GM18951 (cell line): ENCODE data around the gene GBP3.
"Not testable (repeated sequence)": the region's sequence is repeated elsewhere in the genome, so short reads cannot be mapped to it uniquely, and the experiment has no call there.

ENCODE experiments used
- POLR2A ChIP-seq: IDR thresholded peaks from 4 replicates; pipeline ENCODE4 v1.6.1; 2011; ENCODE audit warnings: mild to moderate bottlenecking; ENCODE audit not compliant: insufficient read length, insufficient read depth; ENCODE audit errors: extremely low read depth
- in situ Hi-C: fragments of 300-500 bp; cut with MboI; formaldehyde crosslinking; loops from one replicate; pipeline ENCODE4 v1.12.0; 2022; ENCODE audit warnings: low sequenced_read_pairs, mixed read lengths, inconsistent platforms; ENCODE audit not compliant: unreplicated experiment

Gene GBP3

DNA sequence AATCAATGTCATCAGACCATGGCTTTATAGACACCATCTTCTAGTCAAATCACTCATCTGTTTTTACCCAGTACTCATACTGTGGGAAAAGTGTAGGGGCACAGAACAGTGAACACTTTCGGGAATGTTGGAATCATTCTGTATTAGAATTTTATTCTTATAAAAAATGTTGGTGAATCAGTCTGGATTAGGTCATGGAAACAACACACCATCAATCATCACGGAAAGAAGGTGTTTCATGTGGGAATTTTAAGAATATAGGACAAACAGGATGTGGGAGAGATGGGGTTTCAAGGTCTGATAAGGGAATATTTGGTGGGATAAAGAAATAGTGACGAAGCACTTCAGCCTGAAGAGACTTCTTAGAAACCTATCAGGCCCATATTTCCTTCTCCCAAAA is 25.1 kb upstream of the GBP3 start:
- TF ChIP-seq POLR2A, result no peak
- in situ Hi-C loops, result no loop called here

DNA sequence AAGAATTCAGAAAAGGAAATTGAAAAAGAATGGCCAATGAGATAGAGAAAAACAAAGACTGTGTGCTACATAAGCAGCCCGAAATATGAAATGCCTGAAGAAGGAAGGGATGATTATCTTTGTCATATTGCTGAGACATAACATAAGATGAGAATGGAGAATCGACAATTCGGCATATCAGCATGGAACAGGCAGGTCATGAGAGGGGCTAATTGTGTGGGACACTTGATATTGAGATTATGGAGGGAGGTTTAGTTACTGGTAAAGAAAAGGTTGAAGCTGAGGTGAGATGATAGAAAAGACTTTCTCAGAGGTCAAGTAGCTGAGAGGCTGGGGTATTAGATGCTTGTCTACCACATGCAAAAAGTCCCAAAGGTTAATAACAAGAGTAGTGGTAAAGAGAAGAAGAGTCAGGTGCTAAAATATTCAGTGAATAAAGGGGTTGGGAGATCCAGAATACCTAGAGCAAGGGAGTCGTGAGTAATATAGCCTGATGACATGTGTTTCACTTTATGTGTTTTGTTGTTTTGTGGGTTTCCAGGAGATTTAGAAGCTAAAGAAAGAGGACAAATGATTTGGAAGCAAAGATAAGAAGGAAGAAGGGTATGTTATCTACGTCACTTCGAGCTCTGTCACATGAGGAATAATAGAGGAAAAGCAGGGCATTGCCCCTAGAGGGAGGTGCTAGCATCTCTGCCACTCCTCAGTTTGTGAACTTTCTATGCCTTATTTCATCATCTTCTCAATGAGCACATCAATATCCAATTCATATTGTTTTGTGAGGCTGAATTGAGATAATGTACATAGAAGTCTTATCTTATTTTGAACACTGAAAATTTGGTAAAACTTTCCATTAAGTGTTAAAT is 23.9 kb upstream of the GBP3 start:
- in situ Hi-C loops, result not testable (repeated sequence)

DNA sequence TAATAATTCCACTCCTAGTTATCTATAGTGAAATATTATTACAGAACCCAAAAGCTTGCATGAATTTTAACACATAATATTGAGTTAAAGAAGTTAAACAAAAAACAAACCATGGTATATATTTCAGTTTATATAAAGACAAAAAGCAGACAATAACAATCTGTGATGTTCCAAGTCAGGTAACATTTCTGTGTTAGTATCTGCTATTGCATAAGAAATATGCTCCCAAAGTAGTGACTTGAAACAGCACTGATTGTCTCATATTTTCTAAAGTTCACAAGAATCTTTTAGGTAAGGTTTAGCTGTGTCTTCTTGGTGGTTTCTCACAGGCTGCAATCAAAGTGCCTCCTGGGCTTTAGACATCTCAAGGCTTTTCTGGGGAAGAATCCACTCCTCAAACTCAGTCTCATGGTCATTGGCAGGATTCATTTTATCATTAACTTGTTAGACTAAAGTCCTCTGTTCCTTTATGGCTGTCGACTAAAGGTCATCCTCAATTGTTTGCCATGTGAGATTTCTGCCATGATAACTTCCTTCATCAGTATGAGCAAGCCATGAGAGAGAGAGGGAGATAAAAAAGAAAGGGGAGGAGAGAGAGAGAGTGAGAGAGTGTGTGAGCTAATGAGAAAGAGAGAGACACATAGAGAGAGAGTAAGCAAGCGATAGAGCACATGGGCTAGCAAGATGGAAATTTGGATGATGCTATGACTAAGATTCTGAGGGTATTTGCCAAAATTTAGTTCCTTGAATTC is 22.5 kb upstream of the GBP3 start:
- no peak for TF ChIP-seq POLR2A
- in situ Hi-C loops, result no loop called here

DNA sequence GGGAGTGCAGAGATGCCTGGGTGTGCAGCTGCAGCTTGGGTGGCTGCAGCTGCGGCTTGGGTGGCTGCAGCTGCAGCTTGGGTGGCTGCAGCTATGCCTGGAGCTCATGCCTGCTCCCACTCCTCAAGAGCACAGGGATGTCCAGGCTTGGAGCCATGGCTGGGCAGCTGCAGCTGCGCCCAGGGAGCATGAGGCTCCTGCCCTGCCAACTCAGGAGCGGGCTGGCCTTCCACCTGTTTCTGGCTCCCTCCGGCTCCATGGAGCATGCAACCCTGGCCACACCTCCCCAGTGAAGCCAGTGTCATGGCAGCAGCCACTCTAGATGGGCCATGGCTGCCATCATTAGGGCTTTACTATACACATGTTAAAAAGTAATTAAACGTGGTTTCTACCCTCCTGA is 21.3 kb upstream of the GBP3 start:
- no peak for TF ChIP-seq POLR2A
- in situ Hi-C loops, result no loop called here

DNA sequence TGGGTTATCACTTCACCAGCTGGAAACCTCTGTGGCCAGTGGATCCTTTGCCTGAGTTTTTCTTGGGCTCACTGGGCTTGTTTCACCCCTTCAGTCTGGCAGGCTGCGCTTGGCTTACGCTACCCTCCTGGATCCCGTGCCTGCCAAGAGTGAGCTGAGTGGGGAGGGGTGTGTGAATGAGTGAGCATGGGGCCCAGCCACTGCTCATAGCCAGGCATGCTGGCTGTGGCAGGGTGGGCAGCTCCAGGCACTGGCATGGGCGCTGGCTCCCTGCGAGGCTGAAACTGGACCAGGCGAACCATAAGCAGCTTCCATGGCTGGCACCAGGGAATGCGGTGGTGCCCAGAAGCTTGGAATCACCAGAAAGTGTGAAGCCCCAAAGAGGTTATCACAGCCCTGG is 19.8 kb upstream of the GBP3 start:
- in situ Hi-C loops, result no loop called here
- TF ChIP-seq POLR2A, result no peak

DNA sequence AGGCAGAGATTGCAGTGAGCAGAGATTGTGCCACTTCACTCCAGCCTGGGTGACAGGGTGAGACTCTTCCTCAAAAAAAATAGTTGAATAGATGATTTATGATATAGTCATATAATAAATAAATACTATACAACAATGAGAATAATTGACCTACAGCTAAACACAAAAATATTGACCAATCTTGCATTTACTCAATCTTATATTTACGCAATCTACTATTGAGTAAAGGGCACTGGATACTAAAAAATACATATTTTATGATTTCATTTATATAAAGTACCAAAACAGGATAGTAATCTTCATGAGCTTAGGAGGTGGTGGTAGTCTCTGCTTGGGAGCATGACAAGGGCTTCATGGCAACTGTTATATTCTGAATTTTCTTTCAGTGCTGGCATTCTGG is 19.1 kb upstream of the GBP3 start:
- TF ChIP-seq POLR2A, result no peak
- in situ Hi-C loops, result no loop called here

DNA sequence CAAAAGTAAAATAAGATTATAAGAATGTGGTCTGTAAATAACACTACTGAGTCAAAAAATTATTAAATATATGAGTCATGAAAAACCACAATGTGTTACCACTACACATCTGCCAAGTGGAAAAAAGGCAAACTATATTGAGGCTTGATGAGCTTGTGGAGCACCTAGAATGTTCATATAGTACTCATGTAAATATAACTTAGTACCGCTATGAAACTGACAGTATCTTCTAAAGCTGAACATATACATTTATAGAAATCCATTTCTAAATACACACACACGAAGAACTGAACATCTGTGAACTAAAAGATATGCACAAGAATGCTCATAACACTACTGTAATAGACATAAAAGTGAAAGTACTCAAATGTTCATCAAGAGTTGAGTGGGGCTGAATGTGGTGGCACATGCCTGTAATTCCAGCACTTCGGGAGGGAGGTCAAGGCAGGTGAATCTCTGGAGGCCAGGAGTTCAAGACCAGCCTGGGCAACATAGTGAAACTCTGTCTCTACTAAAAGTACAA is 18.5 kb upstream of the GBP3 start:
- in situ Hi-C loops, result no loop called here
- no peak for TF ChIP-seq POLR2A

DNA sequence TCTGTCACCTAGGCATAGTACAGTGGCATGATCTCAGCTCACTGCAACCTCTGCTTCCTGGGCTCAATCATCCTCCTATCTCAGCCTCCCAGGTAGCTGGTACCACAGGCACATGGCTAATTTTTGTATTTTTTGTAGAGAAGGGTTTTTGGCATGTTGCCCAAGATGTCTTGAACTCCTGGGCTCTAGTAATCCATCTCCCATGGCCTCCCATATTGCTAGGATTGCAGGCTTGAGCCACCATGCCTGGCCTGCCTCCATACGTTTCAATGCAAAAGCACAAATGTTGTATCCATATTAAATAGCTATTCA is 17.6 kb upstream of the GBP3 start:
- TF ChIP-seq POLR2A, result no peak
- in situ Hi-C loops, result no loop called here

DNA sequence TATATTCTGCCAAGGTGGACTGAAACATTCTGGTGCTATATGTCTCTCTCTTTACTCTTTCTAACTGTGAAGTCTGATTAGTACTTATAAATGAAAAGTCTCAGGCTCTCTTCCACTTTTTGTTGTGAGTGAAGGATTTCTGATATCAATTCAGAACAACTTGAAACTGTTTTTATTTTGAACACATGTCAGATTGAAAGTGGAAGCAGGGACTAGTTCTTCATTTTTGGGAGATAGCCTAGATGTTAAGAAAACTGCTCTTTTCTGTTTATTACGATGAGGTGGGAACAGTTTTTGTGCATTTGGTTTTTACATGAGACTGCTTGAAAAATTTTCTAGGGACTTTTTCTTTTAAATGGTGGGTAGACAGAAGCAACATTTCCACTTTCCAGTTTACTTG is 14.5 kb upstream of the GBP3 start:
- in situ Hi-C loops, result no loop called here
- no peak for TF ChIP-seq POLR2A

DNA sequence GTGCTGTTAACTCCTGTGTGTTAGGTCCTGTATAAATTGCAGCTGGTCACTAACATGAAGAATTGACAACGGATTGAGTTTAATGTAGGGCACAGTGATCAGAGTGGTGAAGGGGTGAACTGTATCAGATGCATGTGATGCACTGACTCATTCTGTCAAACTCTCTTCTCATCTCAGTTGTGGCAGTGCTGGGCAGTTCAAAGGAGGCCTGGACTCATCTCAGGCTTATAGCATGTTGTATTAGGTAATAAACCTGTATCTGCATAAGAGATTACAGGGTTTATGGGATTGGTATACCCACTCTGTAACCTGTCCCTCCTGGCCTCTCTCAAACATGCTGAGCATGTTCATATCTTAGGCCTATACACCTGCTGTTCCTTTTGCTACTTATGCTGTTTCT is 12.4 kb upstream of the GBP3 start:
- TF ChIP-seq POLR2A, result no peak
- in situ Hi-C loops, result no loop called here

DNA sequence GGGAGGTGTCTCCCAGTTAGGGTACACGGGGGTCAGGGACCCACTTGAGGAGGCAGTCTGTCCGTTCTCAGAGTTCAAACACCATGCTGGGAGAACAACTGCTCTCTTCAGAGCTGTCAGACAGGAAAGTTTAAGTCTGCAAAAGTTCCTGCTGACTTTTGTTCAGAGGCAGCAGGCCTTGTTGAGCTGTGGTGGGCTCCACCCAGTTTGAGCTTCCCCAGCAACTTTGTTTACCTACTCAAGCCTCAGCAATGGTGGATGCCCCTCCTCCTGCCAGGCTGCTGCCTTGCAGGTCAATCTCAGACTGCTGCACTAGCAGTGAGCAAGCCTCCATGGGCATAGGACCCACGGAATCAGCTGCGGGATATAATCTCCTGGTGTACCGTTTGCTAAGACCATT is 11.3 kb upstream of the GBP3 start:
- in situ Hi-C loops, result not testable (repeated sequence)

DNA sequence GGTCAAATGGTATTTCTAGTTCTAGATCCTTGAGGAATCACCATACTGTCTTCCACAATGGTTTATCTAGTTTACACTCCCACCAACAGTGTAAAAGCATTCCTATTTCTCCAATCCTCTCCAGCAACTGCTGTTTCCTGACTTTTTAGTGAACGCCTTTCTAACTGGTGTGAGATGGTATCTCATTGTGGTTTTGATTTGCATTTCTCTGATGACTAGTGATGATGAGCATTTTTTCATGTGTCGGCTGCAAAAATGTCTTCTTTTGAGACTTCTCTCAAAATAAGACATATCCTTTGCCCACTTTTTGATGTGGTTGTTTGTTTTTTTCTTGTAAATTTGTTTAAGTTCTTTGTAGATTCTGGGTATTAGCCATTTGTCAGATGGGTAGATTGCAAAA is 6.4 kb upstream of the GBP3 start:
- in situ Hi-C loops, result not testable (repeated sequence)

DNA sequence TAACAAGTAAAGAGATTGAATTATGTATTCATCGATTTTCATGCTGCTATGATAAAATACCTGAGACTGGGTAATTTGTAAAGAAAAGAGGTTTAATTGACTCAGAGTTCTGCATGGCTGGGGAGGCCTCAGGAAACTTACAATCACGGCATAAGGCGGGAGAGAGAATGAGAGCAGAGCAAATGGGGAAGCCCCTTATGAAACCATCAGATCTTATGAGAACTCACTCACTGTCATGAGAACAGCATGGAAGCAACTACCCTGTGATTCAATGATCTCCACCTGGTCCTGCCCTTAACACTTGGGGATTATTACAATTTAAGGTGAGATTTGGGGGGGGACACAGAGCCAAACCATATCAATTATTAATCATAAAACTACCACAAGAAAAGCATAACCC is 3.3 kb upstream of the GBP3 start:
- no peak for TF ChIP-seq POLR2A
- in situ Hi-C loops, result no loop called here

DNA sequence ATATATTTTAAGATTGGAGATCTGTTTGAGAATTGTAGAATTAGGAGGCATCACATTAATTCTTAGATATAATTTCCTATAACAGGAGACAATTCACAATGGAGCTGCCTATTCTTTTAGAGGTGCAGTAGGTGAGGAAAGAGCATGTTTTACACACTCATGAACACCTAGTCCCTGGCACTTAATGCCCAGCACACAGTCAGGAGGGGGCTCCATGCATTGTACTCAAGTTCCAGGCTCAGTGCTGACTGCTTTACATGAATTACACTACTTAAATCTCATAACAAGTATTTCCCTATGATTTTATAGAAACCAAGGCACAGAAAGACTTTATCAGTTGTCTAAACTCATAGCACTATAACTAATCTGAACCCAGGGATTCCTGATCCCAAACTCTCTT is 360 bp upstream of the GBP3 start:
- in situ Hi-C loops, result no loop called here
- TF ChIP-seq POLR2A, result no peak

DNA sequence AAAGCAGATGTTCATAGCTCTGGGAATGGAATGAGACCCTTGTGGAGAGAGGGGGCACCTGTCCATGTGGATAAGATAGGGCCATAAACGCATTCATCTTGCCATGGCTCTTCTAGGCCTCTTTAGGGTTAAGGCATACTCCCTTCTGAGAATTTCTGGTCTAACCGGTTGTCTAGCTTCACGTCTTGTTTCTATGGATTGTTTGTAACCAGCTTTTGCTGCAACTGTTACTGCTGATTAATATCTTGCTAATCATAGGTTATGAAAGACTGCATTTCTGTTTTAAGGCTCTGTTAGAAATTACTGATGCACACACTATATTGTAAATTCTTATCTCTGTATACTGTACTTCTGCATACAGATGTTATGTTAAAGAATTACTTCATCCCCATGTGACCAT is 4.3 kb downstream of the GBP3 start:
- in situ Hi-C loops, result not testable (repeated sequence)

DNA sequence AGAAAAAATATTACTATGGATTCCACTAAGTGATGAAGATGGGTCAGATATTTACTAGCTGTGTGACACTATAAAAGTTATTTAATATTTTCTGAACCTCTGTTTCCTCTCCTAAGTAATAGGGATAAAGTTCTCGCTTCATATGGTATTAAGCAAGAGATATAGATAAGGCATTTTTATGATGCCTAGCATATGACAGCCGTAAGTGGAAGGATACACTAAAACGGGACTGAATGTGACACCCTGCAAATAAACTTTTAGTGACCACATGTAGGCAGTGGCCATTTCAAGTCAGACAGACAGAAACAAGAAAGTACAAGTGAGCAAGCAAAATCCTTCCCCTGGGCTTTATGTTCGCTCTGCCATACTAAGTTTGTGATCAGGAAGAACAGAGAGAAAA is 14.2 kb downstream of the GBP3 start:
- in situ Hi-C loops, result loop anchor here (10.0 kb wide), 1 partner anchor 436 kb away; no protein-coding TSS in a partner anchor
- no peak for TF ChIP-seq POLR2A
